HEK293 (cell line): ENCODE measurements around the gene FSTL3.

Source experiments
- ZNF146 ChIP-seq: fragments of 450-650 bp; formaldehyde crosslinking; IDR thresholded peaks from 2 replicates; pipeline ENCODE4 v1.5.1; 2016; ENCODE audit warnings: missing biosample characterization, missing genetic modification characterization
- ZNF335 ChIP-seq: fragments of 450-650 bp; formaldehyde crosslinking; conservative IDR thresholded peaks from 2 replicates; pipeline ENCODE4 v1.5.1; 2016; ENCODE audit warnings: missing biosample characterization, missing genetic modification characterization

- TF ChIP-seq ZNF146, result no peak
- TF ChIP-seq ZNF335 (tag by site-specific recombination), result no peak
Measured at GRCh38 chr19:646779-647565, 29.2 kb upstream of the FSTL3 start.
